GM19193 (cell line): Measurements from ENCODE around the gene FLYWCH1.

ENCODE experiments used
- POLR2A ChIP-seq: IDR thresholded peaks from 4 replicates; pipeline ENCODE4 v1.6.1; 2011; ENCODE audit not compliant: insufficient read depth, insufficient read length; ENCODE audit errors: extremely low read depth

The FLYWCH1 gene

DNA sequence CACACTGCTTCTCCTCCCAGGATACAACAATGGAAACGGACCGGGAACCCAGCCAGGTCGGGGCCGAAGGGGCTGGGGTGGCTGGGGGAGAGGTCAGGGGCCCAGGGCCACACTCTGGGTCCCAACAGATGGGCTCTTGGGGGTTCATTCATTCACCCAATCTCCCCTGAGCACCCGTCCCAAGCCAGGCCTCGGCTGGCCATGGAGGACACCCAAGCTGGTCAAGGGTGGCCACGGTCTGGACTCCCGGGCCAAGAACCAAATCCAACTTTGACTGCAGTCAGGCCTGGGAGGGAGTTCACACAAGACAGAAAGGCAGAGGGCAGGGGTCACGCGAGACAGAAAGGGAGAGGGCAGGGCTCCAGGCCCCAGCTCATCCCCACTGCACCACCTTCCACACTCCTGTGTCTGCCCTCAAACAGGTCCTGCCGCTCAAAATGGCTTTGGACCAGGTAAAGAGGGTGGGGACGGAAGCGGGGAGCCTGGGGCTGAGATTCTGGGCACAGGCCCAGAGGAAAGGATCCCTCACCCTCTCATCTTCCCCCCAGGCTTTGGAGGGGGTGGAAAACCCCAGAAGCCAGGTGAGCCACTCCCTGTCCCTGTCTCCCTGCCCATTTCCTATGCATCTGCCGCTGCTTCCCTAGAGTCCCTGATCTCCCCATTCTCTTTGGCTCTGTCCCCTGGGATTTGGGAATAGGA lies 80.8 kb downstream of the FLYWCH1 start:
- TF ChIP-seq POLR2A: no peak

- TF ChIP-seq POLR2A: no peak
These were observed 84.6 kb downstream of the FLYWCH1 start for GRCh38 chr16:2996298-2996697.

DNA sequence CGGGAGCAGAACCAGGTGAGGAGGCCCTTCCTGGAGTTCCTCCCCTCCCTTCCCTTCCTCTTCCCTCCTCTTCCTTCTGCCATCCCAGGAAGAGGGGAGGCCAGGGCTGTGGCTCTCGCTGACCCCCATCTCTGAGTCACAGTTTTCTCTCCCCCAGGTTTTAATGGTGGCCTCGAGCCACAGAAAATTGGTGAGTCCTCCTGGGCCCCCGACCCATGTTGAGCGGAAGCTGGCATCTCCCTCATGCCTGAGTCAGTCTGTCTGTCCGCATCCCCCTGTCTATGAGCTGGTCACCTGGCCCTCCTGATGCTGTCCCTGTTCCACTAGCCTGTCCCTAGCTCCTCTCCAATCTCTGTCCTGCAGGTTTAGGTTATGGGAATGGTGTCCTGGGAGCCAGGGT lies 88.2 kb downstream of the FLYWCH1 start:
- TF ChIP-seq POLR2A: no peak

DNA sequence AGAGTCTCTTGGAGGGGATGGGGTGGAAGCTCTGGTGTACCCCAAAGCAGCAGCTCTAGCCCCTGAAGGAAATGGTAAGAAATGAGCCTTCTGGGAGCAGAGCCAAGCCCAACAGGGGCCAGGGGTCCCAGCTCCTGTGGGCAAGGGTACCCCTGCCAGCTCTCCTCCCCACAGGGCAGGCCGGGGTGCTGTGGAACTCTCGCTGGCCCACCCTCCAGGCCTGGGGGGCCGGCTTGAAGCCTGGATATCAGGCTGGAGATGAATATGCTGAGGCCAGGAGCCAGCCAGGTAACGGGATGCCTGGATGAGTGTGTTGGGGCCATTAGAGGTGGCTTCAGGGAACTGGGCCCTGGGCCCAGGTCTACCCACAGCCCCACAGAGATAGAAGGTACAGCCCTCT lies 88.8 kb downstream of the FLYWCH1 start:
- no peak for TF ChIP-seq POLR2A
